22Rv1 (cell line): Measurements from ENCODE around the gene CCDC187.

Experiments used
- ZFX ChIP-seq: fragments of 450-650 bp; IDR thresholded peaks from 2 replicates; pipeline ENCODE4 v1.6.1; 2017; ENCODE audit warnings: antibody characterized with exemption, borderline replicate concordance
- TF ChIP-seq, protein P1 (sequence below): fragments of 450-650 bp; IDR thresholded peaks from 2 replicates; pipeline ENCODE4 v1.5.1; 2017; ENCODE audit warnings: mild to moderate bottlenecking

DNA sequence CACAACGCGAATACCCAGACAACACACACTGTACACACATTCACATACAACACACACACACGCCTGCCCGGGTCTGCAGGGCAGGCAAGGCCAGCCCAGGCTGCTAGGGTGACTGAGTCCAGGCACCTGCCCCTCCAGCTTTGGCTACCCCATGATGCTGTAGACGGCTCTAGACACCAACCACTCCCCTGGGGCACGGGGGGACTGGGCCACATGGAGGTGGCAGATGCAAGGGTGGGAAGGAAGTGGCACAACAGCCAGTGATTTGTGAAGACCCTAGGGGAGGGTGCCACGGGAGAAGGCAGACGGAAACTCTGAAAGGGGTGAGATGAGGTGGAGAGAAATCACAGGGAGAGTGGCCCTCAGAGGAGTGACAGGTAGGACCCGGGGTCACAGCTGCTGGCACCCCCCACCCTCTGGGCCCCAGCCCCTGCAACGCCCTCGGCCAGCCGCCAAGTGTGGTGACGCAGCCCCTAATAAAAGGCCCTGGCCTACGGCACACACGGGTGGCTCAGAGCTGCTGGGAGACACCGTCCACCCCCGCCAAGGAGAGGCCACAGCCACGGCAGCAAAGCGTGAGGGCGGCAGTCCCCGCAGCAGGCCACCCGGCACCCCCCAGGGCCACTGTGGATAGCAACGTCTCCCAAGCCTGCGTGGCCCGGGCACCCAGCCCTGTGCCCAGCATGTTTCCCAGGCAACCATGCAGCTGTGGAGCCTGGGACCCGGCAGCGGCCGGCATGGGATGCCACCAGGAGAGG, 6.6 kb upstream of the CCDC187 start:
- TF ChIP-seq, protein P1, sequence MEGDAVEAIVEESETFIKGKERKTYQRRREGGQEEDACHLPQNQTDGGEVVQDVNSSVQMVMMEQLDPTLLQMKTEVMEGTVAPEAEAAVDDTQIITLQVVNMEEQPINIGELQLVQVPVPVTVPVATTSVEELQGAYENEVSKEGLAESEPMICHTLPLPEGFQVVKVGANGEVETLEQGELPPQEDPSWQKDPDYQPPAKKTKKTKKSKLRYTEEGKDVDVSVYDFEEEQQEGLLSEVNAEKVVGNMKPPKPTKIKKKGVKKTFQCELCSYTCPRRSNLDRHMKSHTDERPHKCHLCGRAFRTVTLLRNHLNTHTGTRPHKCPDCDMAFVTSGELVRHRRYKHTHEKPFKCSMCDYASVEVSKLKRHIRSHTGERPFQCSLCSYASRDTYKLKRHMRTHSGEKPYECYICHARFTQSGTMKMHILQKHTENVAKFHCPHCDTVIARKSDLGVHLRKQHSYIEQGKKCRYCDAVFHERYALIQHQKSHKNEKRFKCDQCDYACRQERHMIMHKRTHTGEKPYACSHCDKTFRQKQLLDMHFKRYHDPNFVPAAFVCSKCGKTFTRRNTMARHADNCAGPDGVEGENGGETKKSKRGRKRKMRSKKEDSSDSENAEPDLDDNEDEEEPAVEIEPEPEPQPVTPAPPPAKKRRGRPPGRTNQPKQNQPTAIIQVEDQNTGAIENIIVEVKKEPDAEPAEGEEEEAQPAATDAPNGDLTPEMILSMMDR = no peak
- TF ChIP-seq ZFX = no peak
